Caco-2 (cell line): ENCODE results near the gene TELO2. TPM values are rescaled to one million over a fixed set of nuclear protein-coding genes. Genes with fewer than 3 reads are reported as not detected.
A peak's percentile ranks its signal among the peaks of the same experiment; 100 is the strongest.
"Not testable (repeated sequence)": the region's sequence is repeated elsewhere in the genome, so short reads cannot be mapped to it uniquely, and the experiment has no call there.

Experiments
- BruUV-seq: library from RNA; stranded (reverse); fragments of 400-500 nt; replicated peaks from 2 replicates; lab custom pipeline; 2021; lab: Mats Ljungman, UMichigan
- CTCF ChIA-PET: fragments of 300-600 bp; sonication (Branson Sonifier 250); formaldehyde crosslinking; loops from one replicate; lab custom pipeline; 2022; ENCODE audit warnings: antibody characterized with exemption; lab: Charles Lee
- POLR2A ChIA-PET: fragments of 300-600 bp; sonication (Branson Sonifier 250); formaldehyde crosslinking; loops from one replicate; lab custom pipeline; 2022; ENCODE audit warnings: antibody characterized with exemption; lab: Charles Lee
- DNase-seq, 2 experiments: peaks; one replicate each; pipeline versions ENCODE4 v3.0.0 to v3.0.0-alpha.2; 2020 to 2022
- H3K27me3 ChIP-seq: replicated peaks from 2 replicates; pipeline ENCODE4 v1.6.0; 2011; ENCODE audit warnings: low read length; ENCODE audit not compliant: control insufficient read depth, insufficient read depth
- H3K36me3 ChIP-seq: 2 replicates; pipeline ENCODE4 v1.5.1; 2011; ENCODE audit warnings: low read length; ENCODE audit not compliant: control insufficient read depth, insufficient read depth
- H3K4me1 ChIP-seq: fragments of 250-450 bp; sonication (Bioruptor Pico); 2 replicates; pipeline ENCODE4 v1.5.1; 2020; ENCODE audit warnings: mild to moderate bottlenecking
- H3K4me3 ChIP-seq: 2 replicates; pipeline ENCODE4 v1.5.1; 2011; ENCODE audit warnings: low read depth, mild to moderate bottlenecking, control low read depth, low read length
- H3K9me3 ChIP-seq: fragments of 250-450 bp; sonication (Bioruptor Pico); 2 replicates; pipeline ENCODE4 v1.5.1; 2020; ENCODE audit warnings: mild to moderate bottlenecking, moderate library complexity
- H3K27ac Mint-ChIP-seq: one replicate; pipeline ENCODE4 v1.8.0; 2022; ENCODE audit warnings: mixed read lengths; ENCODE audit not compliant: unreplicated experiment
- H3K27me3 Mint-ChIP-seq: one replicate; pipeline ENCODE4 v1.8.0; 2022; ENCODE audit warnings: mixed read lengths; ENCODE audit not compliant: insufficient read depth, unreplicated experiment
- H3K36me3 Mint-ChIP-seq: one replicate; pipeline ENCODE4 v1.8.0; 2022; ENCODE audit warnings: mild to moderate bottlenecking, mixed read lengths; ENCODE audit not compliant: insufficient read depth, unreplicated experiment
- H3K4me1 Mint-ChIP-seq: one replicate; pipeline ENCODE4 v1.8.0; 2022; ENCODE audit warnings: low read depth, mixed read lengths; ENCODE audit not compliant: unreplicated experiment
- H3K4me3 Mint-ChIP-seq: one replicate; pipeline ENCODE4 v1.8.0; 2022; ENCODE audit warnings: mild to moderate bottlenecking, moderate library complexity, mixed read lengths; ENCODE audit not compliant: unreplicated experiment
- H3K9me3 Mint-ChIP-seq: one replicate; pipeline ENCODE4 v1.8.0; 2022; ENCODE audit warnings: mixed read lengths; ENCODE audit not compliant: unreplicated experiment
- CTCF ChIP-seq, 2 experiments: fragments of 200-600 bp in 1 of 2; IDR thresholded peaks; 1 replicate in 1 of 2; 2 replicates in 1 of 2; pipeline versions ENCODE4 v1.5.1 to v1.8.0; 2011 to 2022; ENCODE audit warnings: antibody characterized with exemption in 1 of 2, control low read depth in 1 of 2, inconsistent platforms in 1 of 2, low read depth in 1 of 2, low read length in 1 of 2, mild to moderate bottlenecking in 1 of 2, moderate library complexity in 1 of 2; ENCODE audit not compliant: insufficient read depth in 1 of 2, severe bottlenecking in 1 of 2, unreplicated experiment in 1 of 2
- intact Hi-C: fragments of 100-400 bp; cut with micrococcal nuclease; formaldehyde crosslinking; loops from one replicate; pipeline ENCODE4 v1.10.0; 2022; ENCODE audit not compliant: unreplicated experiment
- total RNA-seq: library from RNA; stranded (reverse); gene quantifications from 2 replicates; pipeline ENCODE4 v1.2.3, GENCODE V29; 2022

TELO2 gene
- total RNA-seq, 1 experiment from 2014 or later: 55.7 TPM

GRCh38 chr16:1475552-1476114, 17.5 kb upstream of the TELO2 start:
- no peaks in the 10 kb centered on the region for H3K9me3 Mint-ChIP-seq
- intact Hi-C loops: loop anchor here (10.0 kb wide), 1 partner anchor 51 kb away; the partner anchor contains the start of gene UQCC4

GRCh38 chr16:1477033-1477432, 16.1 kb upstream of the TELO2 start:
- Mint-ChIP-seq H3K4me1 (no peaks in the 10 kb centered on the region), H3K27me3 (no peaks in the 10 kb centered on the region), H3K4me3 (no peak overlapping the region), H3K9me3 (no peaks in the 10 kb centered on the region), H3K27ac (no peak overlapping the region), H3K36me3 (peaks cover 7% of the 10 kb centered on the region)
- Histone ChIP-seq H3K4me3 (no peak overlapping the region), H3K36me3 (no peaks in the 10 kb centered on the region), H3K4me1 (peaks cover 4% of the 10 kb centered on the region; the same call in 1 of the 2 replicates), H3K9me3 (no peaks in the 10 kb centered on the region), H3K27me3 (no peaks in the 10 kb centered on the region)
- intact Hi-C loops: loop anchor here (10.0 kb wide), 1 partner anchor 52 kb away; the partner anchor contains the start of gene UQCC4
- ChIA-PET CTCF (no interaction called here), POLR2A (interaction anchor here (0.7 kb wide), 1 partner anchor 69 kb away, joined by 5 read pairs; no protein-coding TSS in a partner anchor)
- BruUV-seq: no TSS peak
- DNase-seq: no peak
- no peak for TF ChIP-seq CTCF (IDR thresholded peaks at IDR 0.05; ENCODE audit: insufficient read depth in 1 of 2, low read depth in 1 of 2, low read length in 1 of 2, severe bottlenecking in 1 of 2, unreplicated experiment in 1 of 2)

More at GRCh38 chr16:1475552-1476114, 17.5 kb upstream of the TELO2 start:
- H3K27me3 ChIP-seq: no peaks in the 10 kb centered on the region
- H3K4me1 ChIP-seq: peaks cover 4% of the 10 kb centered on the region; the same call in 1 of the 2 replicates
- ChIA-PET CTCF (no interaction called here), POLR2A (interaction anchor here (0.6 kb wide), 1 partner anchor 133 kb away, joined by 3 read pairs; no protein-coding TSS in a partner anchor)
- H3K9me3 ChIP-seq: no peaks in the 10 kb centered on the region
- Mint-ChIP-seq H3K4me3 (peak overlapping the region; percentile 73), H3K36me3 (peaks cover 12% of the 10 kb centered on the region), H3K27me3 (no peaks in the 10 kb centered on the region), H3K4me1 (no peaks in the 10 kb centered on the region), H3K27ac (peak overlapping the region; percentile 72)
- no peak for TF ChIP-seq CTCF (IDR thresholded peaks at IDR 0.05; ENCODE audit: insufficient read depth in 1 of 2, low read depth in 1 of 2, low read length in 1 of 2, severe bottlenecking in 1 of 2, unreplicated experiment in 1 of 2)
- peak overlapping the region; percentile 85 for H3K4me3 ChIP-seq
- no peaks in the 10 kb centered on the region; the same call in 1 of the 2 replicates for H3K36me3 ChIP-seq
- BruUV-seq: TSS peak; percentile 66
- DNase-seq: no peak

GRCh38 chr16:1478937-1479336, 14.2 kb upstream of the TELO2 start:
- intact Hi-C loops: loop anchor here (10.0 kb wide), 1 partner anchor 54 kb away; the partner anchor contains the start of gene UQCC4
- POLR2A ChIA-PET, H3K4me1 Mint-ChIP-seq, H3K9me3 ChIP-seq, H3K4me1 ChIP-seq, H3K36me3 ChIP-seq, H3K9me3 Mint-ChIP-seq, H3K27ac Mint-ChIP-seq, H3K4me3 ChIP-seq, DNase-seq, H3K27me3 Mint-ChIP-seq, BruUV-seq, H3K4me3 Mint-ChIP-seq, CTCF ChIA-PET, H3K27me3 ChIP-seq, H3K36me3 Mint-ChIP-seq: not testable (repeated sequence)
